GM13976 (cell line): ENCODE data around the gene TMEM200B.

Experiments
- DNase-seq: peaks from one replicate; pipeline ENCODE4 v3.0.0; 2012; ENCODE audit warnings: low spot score
- in situ Hi-C: fragments of 300-500 bp; cut with MboI; formaldehyde crosslinking; loops from one replicate; pipeline ENCODE4 v1.12.0; 2022; ENCODE audit warnings: low sequenced_read_pairs, mixed read lengths, inconsistent platforms; ENCODE audit not compliant: unreplicated experiment
- TF ChIP-seq, protein P1 (sequence below): IDR thresholded peaks from 2 replicates; pipeline ENCODE4 v1.5.1; 2012; ENCODE audit warnings: borderline replicate concordance, mild to moderate bottlenecking; ENCODE audit not compliant: insufficient read depth; ENCODE audit errors: extremely low read depth, missing control alignments, control extremely low read depth

TMEM200B gene

DNA sequence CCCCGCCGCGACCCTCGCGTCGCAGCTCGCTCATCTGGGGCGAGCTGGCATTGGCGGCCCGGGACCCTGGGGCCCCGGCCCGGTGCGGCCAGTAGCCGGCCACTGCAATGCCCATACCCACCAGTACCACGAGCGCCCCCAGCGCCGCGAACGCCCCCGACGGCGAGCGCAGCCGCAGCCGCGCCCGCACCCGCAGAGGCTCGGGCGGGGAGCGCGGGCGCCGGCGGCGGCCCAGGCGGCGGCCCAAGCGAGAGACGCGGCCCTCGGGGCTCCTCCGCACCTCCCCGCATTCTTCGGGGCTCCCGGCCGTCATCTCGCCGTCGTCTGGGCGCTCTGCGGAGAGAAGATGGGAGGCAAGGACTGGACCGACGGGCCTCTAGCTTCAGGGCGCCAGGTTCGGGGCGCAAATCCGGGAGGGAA is 2.2 kb downstream of the TMEM200B start:
- DNase-seq = peak; percentile 45
- in situ Hi-C loops = no loop called here
- TF ChIP-seq, protein P1, sequence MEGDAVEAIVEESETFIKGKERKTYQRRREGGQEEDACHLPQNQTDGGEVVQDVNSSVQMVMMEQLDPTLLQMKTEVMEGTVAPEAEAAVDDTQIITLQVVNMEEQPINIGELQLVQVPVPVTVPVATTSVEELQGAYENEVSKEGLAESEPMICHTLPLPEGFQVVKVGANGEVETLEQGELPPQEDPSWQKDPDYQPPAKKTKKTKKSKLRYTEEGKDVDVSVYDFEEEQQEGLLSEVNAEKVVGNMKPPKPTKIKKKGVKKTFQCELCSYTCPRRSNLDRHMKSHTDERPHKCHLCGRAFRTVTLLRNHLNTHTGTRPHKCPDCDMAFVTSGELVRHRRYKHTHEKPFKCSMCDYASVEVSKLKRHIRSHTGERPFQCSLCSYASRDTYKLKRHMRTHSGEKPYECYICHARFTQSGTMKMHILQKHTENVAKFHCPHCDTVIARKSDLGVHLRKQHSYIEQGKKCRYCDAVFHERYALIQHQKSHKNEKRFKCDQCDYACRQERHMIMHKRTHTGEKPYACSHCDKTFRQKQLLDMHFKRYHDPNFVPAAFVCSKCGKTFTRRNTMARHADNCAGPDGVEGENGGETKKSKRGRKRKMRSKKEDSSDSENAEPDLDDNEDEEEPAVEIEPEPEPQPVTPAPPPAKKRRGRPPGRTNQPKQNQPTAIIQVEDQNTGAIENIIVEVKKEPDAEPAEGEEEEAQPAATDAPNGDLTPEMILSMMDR = no peak

DNA sequence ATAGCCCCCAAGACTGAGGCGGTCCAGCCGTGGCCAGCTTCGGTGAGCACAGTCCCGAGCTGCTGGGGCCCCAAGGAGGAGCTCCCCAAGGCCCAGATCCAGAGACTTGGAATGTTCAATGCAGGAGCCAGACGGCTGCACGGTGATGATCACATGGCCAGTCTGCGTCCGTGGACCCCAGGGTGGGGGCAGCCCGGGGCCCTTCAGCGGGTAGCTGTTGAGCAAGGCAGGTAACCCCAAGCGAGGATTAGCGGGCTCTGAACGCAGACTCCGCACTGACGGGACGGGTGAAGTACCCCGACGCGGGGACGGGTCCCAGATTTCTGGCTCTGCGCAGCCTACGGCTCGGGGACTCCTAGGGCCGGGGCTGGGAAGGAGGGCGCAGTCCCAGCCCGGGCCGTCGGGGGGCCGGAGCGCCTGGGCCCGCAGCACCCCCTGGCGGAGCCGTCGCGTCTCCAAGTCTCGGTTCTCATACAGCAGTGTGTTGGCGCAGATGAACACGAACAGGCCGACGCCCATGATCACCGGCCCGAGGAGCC is 2.7 kb downstream of the TMEM200B start:
- DNase-seq = peak; percentile 84
- in situ Hi-C loops = no loop called here
- TF ChIP-seq, protein P1 = peak; percentile 62

DNA sequence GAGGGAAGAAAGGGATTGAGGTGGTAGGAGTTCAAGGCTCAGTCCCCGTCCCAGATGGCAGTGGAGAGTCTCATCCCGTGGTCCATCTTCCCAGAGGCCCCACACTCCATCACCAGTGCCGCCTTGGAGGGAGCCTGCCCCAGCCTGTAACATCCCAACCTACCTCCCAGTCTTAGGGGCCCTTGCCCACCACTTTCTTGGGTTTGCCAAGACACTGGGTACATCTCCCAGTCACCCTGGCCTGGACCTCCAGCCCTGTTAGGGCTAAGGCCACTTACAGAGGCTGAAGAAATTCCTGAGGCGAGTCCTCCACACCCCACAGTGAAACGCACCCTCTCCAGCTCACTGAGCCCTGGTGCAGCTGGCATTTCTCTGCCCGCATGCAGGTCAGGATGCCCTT is 3.3 kb downstream of the TMEM200B start:
- no peak for DNase-seq
- TF ChIP-seq, protein P1 = no peak
- in situ Hi-C loops = no loop called here

DNA sequence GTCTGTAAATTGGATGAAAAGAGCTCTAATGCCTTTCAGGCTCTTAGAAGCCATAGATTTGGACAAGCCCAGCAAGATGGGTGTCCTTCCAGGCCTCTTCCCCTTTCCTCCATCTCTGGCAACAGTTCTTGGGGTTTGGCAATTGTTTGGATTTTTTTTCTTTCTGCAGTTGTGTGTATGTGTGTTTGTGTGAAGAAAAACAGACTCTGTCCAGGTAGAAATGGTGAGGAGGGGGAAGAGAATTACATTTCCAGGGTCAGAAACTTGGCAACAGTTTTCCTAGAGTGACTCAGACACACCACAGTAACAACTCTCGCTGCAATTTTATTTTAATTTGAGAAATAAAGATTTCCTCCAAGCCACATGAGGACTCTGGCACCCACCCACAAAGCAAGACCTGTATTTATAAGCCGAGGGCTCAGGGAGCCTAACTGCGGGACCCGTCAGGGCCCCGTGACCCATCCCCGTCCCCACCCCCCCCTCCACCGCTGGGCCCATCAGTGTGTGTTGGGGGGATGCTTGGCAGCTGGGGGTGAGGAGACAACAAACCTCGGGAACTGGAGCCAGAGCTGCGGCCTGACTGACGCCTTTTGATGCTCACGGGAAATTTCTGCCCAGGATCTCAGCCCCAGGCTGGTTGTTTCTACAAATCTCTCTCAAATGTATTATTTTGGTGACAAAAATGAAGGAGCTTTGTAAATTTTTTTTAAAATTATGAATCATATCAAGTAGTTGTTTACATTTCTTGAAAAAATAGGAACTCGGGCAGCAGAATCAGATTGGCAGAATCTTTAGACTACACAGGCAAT is 4.4 kb downstream of the TMEM200B start:
- DNase-seq = no peak
- TF ChIP-seq, protein P1 = no peak
- in situ Hi-C loops = no loop called here

DNA sequence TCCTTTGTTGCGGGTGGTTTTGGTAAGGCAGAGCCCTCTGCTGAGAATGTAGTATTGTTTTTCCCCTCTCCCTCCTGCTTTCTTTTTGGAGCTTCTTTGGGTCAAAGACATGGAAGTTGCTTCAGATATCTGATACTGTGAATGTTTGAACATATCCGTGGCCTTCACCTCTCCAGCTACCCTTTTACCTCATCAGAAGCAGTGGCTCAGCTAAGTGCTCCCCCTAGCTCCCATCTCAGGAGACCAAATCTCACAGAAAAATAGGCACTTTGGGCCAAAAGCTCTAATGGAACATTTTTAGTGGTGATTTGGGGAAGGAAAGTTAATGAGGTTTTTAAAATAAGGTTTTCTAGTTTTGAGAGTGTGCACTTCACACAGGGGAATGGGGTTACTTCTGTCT is 6.3 kb downstream of the TMEM200B start:
- TF ChIP-seq, protein P1 = no peak
- no peak for DNase-seq
- in situ Hi-C loops = no loop called here

DNA sequence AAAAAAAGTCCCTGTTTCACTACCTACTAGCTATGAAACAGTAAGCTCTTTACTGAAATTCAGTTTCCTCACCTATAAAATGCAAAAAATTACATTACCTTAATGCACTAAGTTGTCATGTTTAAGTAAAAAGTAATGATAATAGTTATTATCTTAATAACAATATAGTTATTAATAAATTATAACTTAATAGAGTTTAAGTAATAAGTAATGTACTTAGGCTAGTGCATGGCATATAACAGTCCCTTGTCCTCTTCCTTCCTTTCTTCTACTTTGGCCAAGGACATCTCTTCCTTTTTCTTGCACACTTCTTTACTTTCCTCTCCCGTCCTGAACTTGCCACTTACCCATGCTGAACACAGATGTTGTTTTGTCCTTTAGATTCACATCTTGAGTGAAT is 9.0 kb downstream of the TMEM200B start:
- DNase-seq = no peak
- TF ChIP-seq, protein P1 = no peak
- in situ Hi-C loops = no loop called here
